Stimulated activated CD4-positive, alpha-beta T cell treated with anti-CD3 and anti-CD28 coated beads, Interleukin-12 subunit alpha, Interleukin-12 subunit beta, amount 100 ng/mL, for 4 hours (primary cell): Measurements from ENCODE around the gene NSD2.

Source experiments
- DNase-seq: peaks from one replicate; pipeline ENCODE4 v3.0.0-alpha.2; 2020

NSD2 gene

DNA sequence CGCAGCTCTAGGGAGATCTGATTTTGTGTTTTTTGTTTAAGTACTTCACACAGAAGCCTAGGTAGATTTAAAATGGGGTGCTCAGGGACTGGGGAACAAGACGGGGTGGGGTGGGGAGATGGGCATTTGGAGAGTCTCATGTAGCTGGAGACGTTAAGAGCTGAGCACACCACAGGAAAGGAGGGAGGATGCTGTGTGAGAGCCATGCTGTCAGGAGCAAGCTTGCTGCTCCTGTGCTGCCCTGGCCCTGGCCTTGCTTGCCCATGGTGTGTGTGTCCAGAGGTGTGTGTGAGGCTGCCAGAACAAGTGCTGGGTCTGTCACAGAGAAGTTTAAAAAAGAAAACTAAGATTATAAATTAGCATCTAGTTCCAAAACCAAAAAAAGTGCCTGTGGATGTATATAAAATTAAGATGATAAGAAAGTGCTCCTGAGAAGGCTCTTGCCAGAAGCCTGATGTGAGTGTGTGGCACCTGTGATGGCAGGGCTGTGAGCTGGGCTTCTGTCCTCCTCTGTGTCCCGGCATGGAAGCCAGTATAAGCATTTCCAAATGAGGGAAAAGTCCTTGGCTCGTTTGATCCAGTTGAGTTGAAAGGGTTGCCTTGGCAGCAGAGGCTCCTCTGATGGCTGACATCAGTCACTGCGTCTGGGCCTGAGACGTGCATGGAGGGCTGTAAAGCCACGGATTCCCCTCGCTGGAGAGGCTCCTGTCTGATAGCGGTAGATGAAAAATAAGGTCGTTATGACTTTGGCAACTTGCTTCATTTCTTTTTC lies 74.1 kb downstream of the NSD2 start:
- no peak for DNase-seq

DNA sequence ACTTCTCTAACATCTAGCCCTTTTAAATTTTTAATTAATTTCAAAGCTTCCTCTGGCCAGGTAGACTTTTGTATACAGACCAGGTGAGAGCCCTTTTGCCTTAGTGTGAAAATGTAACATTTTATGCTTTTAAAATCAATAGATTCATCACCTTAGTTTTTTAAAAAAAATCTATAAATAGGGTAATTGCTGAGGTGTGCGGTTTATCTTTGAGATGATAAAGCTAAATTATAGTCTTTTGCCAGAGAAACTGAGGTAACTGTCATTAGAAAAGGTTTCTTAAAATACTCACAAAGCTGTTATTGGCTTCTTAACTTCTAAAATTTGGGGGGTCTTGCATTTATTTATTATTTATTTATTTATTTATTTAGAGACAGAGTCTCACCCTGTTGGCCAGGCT lies 74.7 kb downstream of the NSD2 start:
- DNase-seq: no peak

DNA sequence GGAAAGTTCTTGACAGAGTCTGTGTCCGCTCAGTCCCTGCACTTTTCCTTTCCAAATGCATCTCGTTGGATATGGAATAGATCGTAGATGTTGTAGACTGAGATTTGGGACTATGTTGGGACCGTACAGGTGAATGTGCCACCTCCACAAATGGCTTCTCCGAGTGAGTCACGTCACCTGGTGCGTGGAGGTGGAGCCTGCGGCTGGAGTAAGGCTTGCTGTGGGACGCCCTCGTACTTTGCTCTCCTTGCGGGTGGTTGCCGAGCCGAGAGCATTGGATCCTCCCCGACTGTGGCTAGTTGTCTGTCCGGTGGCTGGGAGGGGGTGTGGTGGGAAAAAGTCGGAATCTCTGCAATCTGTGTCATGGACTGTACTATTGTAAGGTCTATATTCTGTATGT lies 77.0 kb downstream of the NSD2 start:
- DNase-seq: no peak

DNA sequence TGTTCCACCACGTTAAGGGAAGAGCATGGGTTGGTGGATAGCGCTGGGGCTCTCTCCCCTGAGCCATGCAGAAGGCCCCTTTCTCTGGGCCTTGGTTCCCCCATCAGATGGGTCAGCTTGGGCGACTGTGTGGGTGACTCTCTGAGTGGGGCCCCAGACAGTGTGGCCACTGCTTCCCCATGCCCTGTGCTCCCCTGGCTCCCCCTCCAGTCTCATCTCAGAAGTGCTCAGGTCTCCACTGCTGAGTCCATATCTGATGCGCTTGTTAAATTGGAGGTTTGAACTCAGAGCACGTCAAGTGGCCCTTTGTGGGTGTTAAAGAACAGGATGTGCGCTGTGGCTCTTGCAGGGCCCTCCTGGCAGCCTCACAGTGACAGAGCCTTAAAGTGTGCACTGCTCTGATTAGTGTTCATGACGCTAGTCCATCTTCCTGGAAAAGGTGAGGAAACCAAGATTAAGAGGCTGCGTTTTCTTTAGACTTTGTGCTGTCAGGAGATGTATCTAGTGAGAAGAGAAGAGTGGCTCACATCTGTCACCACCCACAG lies 77.8 kb downstream of the NSD2 start:
- DNase-seq: no peak

DNA sequence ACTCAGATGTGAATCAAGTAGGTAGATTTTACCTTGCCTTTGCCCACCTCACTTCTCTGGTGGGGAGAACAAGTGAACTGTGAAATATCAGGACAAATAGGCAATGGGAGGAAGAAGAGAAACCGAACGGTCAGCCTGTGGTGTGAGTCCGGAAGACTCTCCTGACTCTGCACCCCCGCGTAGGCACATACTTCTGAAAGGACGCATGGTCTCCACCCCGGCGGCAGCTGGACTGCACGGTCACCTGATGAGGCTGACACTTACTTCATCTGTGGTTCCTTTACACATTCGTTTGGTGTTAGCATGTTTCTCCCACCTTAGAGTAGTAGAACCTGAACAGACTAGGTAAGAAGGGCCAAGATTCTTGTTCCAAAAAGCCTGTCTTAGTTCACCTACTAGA lies 79.2 kb downstream of the NSD2 start:
- DNase-seq: no peak

DNA sequence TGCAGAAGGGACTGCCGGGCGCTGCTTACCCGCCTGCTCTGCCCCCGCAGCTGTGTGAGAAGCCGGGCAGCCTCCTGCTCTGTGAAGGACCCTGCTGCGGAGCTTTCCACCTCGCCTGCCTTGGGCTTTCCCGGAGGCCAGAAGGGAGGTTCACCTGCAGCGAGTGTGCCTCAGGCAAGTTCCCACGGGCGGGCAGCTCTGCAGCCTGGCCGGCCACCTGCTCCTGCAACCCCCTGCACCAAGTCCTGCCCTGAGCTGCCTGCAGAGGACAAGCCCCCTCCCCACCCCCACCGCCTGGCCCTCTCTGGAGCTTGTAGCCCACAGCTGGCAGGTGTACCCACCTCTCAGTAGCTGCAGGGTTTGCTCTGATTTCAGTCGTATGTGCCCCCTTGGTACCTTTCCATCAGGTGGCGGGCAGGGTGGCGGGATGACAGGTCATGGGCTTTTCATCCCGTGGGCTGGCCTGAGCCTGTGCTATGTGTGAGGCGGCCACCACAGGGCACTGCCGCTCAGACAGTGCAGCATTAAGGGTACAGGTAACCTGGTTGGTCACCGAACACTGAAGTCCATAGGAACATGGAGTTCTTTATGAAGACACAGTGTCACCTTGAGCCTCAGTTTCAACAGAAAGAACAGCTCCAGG lies 81.0 kb downstream of the NSD2 start:
- DNase-seq: no peak

DNA sequence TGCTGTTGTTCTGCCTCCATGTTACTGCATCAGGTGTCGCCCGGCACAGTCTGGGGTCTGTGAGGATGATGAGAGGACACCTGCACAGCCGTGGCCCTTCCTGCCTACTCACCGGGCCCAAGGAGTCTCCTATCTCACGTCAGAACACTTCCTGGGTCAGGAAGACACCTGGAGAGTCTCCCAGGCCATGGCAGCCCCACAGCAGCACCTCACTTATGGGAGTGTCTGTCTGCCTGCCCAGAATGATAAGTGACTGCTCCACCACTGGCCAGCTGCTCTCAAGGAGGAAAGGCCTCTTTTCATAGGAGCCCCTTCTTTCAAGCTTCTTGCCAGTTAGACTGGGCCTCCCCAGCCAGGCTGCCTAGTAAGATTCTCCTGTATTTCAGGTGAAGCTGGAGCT lies 81.5 kb downstream of the NSD2 start:
- DNase-seq: no peak

DNA sequence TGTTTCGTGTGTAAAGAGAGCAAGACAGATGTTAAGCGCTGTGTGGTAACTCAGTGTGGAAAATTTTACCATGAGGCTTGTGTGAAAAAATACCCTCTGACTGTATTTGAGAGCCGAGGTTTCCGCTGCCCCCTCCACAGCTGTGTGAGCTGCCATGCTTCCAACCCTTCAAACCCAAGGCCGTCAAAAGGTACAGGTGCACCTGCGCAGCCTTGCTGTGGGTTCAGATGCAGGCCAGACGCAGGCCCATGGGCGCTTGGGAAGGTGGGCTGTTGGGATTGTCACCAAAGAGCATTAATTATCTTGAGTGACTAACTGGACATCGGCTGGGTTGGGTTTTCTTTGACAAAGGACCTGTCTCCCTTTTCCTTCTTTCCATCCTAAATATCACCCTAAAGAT lies 82.1 kb downstream of the NSD2 start:
- no peak for DNase-seq

DNA sequence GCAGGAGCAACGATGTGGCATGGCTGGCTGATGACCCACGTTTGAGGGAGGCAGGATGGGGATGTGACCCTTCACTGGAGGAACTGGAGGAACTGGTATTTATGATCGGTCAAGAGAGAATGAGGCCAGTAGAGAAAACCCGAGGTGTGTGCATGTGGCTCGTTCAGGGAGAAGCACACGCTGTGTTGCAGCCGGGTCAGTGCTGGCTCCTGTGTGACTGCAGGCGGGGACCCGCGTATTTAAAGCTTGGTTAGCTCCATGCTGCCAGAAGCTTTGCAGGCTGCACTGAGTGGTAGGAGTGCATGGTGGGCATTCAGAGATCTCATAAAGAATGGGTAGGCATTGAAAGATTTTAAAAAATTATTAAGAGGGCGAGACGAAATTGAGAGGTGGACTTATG lies 85.4 kb downstream of the NSD2 start:
- DNase-seq: no peak

DNA sequence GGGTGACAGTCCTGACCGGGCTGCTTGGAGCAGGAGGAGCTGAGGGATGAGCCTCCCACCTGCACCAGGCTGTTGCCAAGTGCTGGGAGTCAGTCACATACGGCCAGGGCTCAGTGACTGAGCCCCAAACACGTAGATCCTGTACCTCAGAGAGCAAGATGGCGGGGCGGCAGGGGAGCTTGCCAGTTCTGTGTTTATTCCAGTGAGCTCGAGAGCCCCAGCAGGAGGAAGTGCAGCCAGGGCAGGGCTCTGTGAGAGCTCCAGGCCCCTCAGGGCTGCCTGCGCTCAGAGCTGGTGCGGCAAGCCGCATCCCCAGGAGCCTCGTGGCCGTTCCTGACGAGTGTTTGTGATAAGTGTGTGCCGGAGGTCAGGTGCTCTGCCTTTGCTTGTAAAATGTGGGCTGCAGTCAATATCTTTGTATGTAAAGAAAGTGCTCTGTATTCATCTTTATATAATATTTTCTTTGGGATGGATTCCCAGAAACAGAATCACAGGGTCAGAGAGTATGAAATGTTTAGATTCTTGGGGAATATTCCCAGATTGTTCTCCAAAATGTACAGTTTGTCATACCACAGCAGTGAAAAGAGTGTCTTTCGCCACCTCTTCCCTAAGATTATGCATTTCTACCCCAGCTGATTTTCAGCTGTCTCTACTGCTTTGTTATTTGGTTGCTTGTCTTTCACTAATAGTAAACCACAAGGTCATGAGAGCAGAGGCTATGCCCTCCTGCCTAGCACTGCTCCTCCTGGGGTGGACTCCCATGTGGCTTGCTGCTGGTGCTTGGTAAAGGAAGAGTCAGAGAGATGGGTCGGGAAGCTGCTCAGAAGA lies 87.3 kb downstream of the NSD2 start:
- DNase-seq: no peak

DNA sequence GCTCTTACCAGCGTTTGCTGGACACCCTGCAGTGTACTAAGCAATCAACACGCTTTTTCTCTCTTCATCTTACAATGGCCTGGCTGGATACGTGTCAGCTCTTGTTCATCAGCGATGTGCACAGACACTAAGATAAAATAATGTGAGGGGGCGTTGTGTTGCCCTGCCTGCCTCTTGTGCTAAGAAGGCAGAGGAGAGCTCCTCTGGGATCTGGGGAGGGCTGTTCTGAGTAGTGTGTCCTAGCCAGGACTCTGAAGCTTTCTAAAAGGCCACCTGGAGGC lies 87.9 kb downstream of the NSD2 start:
- DNase-seq: no peak

DNA sequence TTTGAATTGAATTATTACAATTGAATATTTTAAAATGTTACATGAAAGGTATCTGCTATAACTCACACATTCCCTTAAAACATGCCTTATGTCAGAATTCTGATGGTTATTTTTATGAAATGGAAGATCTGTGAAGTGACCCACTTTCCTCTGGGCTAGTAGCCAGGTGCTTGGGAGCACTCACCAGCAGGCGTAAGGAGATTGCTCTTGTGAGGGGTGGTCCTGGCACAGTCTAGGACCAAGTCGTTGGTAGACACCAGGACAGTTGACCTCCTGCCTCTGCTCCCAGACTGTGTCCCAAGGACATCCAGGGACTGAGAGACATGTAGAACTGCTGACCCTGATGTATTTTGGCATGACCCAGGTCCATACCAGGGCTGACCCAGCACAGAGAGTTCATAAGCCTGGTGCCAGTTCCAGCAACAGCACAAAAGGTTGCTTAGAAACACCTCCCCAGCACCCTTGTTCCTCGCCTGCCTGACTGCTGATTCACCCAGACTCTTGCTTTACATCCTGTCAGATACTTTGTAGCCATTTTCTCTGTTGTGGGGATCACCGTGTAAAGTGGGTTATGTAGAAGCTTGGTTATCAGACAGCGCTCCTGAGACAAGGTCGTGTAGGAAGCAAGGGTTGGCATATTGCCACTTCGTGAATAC lies 89.1 kb downstream of the NSD2 start:
- DNase-seq: no peak

DNA sequence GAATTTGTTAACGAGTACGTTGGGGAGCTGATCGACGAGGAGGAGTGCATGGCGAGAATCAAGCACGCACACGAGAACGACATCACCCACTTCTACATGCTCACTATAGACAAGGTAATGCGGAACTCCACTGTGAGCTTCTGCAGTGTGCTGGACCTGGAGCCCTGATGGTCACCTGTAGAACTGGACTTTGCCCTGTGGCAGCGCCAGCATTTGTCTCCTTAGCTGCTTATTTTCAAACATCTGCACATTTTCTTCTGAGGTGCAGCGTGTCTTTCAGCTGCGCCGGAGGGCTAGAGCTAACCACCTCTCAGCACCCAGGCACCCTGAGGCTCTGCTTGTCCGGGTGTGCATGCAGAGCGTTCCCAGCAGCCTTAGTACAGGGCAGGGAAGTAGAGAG lies 89.8 kb downstream of the NSD2 start:
- no peak for DNase-seq

DNA sequence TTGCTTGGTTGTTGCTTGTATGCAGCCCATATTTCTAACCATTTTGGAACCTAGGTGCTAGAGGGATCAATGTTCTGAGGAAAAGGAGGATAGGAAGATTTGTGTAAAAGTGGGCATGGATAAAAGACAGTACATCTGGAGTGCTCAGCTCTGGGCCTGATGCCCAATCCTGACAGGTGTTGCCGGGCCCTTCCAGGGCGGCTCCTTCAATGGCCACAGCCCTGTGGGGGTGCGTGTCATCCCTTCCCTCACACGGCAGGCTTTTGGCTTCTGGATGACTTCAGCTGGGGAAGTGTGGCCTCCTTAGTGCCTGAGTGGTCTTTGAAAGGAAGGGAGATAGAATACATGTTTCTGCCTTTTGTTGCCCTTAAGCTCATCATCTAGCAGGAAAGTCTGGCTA lies 90.4 kb downstream of the NSD2 start:
- DNase-seq: no peak

DNA sequence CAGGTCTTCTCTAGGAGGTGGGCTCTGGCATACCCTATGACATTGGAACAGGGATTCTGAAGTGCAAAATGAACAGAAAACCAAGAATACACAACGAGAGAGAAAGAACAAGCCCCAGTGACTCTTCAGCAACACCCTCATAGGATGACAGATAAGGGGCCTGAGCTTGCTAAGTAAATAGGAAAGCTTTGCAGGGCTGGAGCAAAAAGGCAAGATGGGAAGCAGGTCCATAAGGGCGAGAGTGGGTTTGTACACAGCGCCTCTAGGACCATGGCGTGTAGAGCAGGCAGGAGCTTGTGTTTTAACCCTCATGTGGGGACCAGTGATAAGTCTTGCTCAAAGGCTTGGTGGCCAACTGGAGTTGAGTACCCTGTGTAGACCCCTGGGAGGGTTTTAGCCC lies 91.8 kb downstream of the NSD2 start:
- no peak for DNase-seq

DNA sequence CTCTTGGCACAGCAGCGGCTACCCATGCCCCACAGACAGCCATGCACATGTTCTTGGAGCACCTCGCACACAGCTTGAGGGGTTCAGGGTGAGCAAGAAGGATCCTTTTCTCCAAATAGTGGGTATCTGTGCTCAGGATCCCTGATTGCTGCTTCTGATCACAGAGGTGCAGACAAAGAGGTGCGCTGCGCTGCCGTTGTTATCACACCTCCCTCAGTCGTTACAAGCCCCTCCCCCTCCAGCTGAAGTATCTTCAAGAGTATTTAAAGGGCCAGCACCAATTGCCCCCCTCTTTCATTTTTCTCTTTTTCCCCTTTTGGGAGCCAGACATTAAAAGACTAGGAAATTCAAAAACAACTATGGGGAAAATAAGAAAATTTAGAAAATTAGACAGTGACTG lies 93.2 kb downstream of the NSD2 start:
- no peak for DNase-seq

DNA sequence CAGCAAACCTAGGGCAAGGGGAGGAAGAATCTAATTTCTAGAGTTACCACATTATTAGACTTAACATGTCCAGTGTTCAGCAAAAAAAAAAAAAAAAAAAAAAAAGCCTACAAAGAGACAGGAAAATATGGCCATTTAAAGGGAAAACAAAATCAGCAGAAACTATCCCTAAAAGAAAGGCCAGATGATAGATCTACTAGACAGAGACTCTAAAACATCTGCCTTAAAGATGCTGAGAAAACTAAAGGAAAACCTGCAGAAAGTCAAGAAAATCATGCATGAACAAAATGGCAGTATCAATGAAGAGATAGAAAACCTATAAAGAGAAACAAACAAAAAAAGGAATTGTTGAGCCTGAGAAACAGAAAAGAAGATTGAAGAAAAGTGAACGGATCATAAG lies 93.8 kb downstream of the NSD2 start:
- DNase-seq: no peak

DNA sequence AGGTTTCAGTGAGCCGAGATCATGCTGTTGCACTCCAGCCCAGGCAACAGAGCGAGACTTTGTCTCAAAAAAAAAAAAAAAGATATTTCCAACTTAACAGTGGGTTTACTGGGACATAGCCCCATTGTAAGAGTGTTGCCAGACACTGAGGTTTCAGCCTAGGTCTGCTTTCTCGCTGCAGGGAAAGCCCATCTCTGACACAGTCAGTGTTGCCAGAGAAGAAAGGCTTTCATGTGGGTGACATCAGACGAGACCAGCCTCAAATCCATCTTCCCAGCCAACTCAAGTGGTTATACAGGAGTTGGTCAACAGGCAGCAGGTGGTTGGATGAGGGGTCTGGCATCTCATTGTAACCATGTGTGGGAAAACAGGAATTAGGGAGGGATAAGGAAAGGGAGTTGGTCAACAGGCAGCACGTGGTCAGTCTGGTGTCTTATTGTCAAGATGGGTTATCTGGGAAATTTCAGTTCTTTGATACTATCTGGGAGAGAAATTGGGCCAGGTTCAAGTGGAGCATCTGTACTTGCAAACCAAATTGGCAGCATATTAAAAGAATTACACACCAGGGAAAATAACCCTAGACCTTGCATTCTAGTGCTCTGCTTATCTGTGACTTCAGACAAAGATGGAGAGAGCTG lies 96.4 kb downstream of the NSD2 start:
- DNase-seq: no peak

DNA sequence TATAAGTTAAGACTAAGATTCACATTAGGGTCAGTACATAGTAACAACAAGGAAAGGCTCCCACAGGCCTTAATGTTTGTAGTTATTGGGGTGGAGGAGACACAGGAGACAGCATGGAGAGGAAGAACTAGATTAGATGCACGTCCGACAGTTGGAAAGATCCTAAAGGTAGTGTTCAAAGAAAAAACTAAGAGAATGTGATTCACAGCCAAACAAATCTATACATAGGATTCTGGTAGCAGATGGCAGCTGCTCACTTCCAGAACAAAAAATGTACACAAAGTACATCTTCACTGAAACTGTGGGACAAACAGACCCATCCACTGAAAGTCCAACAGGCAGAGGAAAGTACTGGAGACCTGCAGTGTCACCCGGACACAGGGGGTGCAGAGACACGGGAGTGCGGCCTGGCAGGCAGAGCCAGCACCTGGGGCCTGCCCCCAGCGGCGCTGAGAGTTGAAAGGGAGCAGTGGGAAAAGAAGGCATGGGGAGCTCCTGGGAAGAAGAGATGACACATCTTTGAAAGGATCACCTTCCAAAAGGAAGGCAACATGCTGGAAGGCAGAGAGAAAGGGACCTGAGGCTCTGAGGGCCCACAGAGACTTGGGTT lies 97.6 kb downstream of the NSD2 start:
- no peak for DNase-seq

DNA sequence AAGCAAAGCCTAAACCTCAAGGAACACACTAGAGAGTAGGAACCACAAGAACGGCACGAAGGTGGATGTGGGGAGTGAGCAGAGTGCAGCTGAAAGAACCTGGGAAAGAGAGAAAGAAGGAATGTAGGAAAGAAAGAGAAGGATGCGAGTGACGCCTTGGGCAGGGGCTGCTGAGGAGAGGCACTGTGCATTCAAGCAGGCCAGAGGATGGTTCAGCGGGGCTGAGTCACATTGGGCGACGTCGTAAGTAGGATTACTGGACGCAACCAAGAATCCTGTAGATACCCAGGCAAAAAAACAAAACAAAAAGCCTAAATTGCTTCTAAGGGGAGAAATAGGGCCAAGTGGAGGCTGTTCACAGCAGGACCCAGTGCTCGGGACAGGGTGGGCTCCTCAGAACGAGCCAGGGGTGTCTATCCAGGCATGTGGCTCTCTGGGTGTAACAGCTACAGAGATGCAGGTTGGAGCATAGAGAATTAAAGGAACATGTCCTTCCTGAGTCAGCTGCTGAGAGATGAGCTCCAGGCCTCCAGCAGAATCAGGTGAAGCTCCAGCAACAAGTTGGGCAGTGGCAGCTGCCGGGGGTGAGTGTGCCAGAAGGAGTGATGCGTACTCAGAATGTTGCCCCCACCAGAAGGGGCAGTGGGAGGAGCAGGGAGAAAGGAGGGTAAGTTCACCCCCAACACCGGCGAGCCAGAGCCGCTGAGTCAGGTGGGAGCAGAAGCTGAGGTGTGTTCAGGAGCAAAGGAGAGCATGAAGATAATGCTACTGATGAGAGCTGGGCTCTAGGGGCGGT lies 98.9 kb downstream of the NSD2 start:
- DNase-seq: no peak

DNA sequence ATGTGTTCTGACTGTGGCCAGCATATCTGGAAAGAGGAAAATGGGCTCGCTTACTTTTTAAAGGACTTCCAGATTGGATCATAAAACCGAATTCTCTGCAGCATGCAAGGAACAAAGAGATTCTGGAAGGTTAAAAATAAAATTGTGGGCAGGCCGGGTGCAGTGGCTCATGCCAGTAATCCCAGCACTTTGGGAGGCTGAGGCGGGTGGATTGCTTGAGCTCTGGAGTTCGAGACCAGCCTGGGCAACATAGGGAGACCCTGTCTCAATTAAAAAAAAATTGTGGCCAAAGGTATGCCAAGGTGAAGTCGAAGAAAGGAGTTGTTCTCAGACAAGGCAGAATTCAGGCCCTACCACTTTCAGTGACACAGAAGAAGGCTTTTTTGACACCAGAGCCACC lies 99.7 kb downstream of the NSD2 start:
- no peak for DNase-seq
